Epithelial cell of esophagus (primary cell): Measurements from ENCODE around the gene FOXK1.

ENCODE experiments used
- DNase-seq: peaks from one replicate; pipeline ENCODE4 v3.0.0; 2010; ENCODE audit warnings: low read depth
- H3K4me3 ChIP-seq: 2 replicates; pipeline ENCODE4 v1.5.1; 2011; ENCODE audit warnings: mild to moderate bottlenecking, low read length, control low read depth
- TF ChIP-seq, protein P1 (sequence below): IDR thresholded peaks from 2 replicates; pipeline ENCODE4 v1.5.1; 2011; ENCODE audit warnings: low read depth, mild to moderate bottlenecking, low read length, control low read depth, inconsistent platforms; ENCODE audit not compliant: insufficient read depth; ENCODE audit errors: missing control alignments

Gene FOXK1

DNA sequence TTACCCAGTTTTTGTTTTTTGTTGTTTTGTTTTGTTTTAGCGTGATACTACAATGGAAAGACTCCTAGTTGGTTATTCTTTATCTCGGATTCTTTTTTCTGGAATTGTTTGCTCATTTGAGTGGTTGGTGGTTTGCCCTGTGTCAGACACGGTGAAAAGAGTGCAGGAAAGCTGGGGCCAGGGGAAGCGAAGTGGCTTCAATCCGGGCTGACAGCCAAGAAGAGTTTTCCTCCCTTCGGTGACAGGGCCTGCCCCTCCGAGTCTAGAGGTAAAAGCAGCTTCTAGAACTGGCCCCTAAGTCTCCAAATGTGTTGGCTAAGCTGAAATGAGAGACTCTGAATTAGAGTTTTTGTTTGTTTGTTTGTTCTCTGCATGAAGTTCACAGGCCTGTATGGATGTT lies 87.7 kb downstream of the FOXK1 start:
- DNase-seq, result no peak
- H3K4me3 ChIP-seq, result no peak overlapping the region
- TF ChIP-seq, protein P1, sequence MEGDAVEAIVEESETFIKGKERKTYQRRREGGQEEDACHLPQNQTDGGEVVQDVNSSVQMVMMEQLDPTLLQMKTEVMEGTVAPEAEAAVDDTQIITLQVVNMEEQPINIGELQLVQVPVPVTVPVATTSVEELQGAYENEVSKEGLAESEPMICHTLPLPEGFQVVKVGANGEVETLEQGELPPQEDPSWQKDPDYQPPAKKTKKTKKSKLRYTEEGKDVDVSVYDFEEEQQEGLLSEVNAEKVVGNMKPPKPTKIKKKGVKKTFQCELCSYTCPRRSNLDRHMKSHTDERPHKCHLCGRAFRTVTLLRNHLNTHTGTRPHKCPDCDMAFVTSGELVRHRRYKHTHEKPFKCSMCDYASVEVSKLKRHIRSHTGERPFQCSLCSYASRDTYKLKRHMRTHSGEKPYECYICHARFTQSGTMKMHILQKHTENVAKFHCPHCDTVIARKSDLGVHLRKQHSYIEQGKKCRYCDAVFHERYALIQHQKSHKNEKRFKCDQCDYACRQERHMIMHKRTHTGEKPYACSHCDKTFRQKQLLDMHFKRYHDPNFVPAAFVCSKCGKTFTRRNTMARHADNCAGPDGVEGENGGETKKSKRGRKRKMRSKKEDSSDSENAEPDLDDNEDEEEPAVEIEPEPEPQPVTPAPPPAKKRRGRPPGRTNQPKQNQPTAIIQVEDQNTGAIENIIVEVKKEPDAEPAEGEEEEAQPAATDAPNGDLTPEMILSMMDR, result no peak

GRCh38 chr7:4770886-4771285 lies 88.8 kb downstream of the FOXK1 start:
- no peak overlapping the region for H3K4me3 ChIP-seq
- TF ChIP-seq, protein P1, result no peak
- no peak for DNase-seq

DNA sequence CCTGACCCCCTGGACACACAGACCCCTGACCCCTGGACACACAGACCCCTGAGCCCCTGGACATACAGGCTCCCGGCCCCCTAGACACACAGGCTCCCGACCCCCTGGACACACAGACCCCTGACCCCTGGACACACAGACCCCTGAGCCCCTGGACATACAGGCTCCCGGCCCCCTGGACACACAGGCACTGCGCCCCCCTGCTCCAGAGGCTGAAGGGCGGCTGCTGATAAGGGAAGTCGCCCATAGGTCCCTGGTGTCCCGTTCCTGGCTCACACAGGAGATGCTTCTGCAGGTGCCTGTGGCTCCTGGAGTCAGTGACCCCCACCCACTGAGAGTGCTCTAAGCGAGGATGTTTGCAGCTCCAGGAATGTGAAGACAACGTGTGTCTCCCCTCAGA lies 89.6 kb downstream of the FOXK1 start:
- no peak for DNase-seq
- TF ChIP-seq, protein P1, result no peak
- H3K4me3 ChIP-seq, result no peak overlapping the region

DNA sequence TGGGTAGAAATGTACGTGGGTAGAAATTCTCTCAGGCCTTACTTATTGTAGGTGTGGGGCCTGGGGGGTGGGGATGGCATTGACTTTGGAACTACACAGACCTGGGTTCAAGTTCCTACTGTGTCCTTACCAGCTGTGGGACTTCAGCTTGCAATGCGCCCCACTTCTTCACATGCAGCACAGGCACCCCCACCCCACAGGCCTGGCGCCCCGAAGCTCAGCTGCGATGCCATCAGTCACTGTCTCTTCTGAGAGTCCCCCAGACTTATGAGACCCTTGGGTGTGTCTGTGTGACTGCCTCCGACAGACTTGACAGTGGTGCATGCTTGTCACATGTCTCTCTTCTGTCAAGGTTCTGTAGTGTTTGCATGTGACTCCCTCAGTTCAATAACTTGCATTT lies 90.2 kb downstream of the FOXK1 start:
- no peak for DNase-seq
- no peak overlapping the region for H3K4me3 ChIP-seq
- TF ChIP-seq, protein P1, result no peak

DNA sequence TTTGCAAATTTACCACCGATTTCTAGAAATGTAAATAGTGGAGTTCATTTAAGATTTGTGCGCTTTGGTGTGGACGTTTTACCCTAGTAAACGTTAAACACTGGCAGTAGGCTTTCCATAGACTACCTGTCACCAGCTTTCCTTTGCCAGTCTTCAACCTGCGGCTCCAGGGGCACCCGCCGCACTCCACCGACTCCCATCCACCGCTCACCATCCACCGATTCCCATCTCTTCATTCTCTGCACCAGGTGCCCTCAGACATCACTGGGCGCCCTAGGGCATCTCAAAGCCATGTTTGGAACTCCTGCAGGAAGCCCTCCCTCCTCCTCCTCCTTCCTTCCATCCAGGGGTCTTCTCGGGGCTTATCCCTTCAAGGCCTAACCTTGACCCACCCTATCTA lies 91.9 kb downstream of the FOXK1 start:
- H3K4me3 ChIP-seq, result no peak overlapping the region
- no peak for DNase-seq
- TF ChIP-seq, protein P1, result no peak

- DNase-seq, result peak; percentile 76
These were observed 92.7 kb downstream of the FOXK1 start for GRCh38 chr7:4774658-4775249.

More at GRCh38 chr7:4774658-4775249, 92.7 kb downstream of the FOXK1 start:
- TF ChIP-seq, protein P1, result no peak
- H3K4me3 ChIP-seq, result peak overlapping the region; percentile 86
